ENCODE data around the gene IL17D.

IL17D gene

DNA sequence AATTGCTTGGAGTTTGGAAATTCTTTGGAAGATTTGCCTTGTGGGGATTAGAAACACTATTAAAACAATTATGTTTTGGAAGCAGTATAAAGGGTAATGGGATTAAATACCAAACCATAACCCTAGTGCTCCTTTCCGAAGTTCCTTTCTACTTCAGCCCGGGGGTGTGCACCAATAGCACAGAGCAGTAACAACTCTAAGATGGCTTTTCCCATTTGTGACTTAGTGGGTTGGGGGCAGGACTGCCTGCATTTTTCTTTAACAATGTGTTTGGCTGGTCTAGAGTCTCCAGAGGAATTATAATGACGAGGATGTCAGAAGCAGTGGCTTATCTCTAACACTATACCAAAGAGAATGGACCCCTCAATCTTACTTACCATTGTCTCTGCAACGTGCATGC is 11.9 kb upstream of the IL17D start:
- Histone ChIP-seq H3K4me1 (ENCODE audit: control insufficient read depth, insufficient read depth, low read length) (peaks cover 13% of the 10 kb centered on the region), H3K27me3 (ENCODE audit: control insufficient read depth, insufficient read depth, low read length) (no peaks in the 10 kb centered on the region), H3K4me3 (ENCODE audit: low read depth, low read length) (no peak overlapping the region), H3K36me3 (ENCODE audit: control insufficient read depth, insufficient read depth, low read length) (no peaks in the 10 kb centered on the region), H3K27ac (ENCODE audit: low read depth, low read length) (no peak overlapping the region), H3K9me3 (ENCODE audit: control insufficient read depth, insufficient read depth, low read length) (no peaks in the 10 kb centered on the region), H3K9ac (ENCODE audit: low read depth, low read length) (no peak overlapping the region)

DNA sequence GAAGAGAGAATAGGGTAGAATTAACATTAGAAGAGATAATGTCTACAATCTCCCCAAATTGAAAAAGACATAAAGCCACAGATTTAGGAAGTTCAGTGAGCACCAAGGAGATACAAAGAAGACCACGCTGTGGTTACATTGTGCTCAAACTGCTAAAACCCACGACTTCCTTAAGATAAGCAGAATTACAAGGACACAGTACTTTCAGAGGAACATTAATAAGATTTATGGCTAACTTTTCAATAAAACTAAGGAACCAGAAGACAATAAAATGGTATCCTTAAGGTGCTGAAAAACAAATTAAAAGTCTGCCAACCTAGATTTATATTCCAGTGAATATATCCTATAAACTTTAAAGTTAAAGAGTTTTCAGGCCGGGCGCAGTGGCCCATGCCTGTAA is 7.4 kb upstream of the IL17D start:
- H3K4me1 ChIP-seq (ENCODE audit: control insufficient read depth, insufficient read depth, low read length) = no peaks in the 10 kb centered on the region
- H3K27ac ChIP-seq (ENCODE audit: low read depth, low read length) = no peak overlapping the region
- H3K4me3 ChIP-seq (ENCODE audit: low read depth, low read length) = no peak overlapping the region

DNA sequence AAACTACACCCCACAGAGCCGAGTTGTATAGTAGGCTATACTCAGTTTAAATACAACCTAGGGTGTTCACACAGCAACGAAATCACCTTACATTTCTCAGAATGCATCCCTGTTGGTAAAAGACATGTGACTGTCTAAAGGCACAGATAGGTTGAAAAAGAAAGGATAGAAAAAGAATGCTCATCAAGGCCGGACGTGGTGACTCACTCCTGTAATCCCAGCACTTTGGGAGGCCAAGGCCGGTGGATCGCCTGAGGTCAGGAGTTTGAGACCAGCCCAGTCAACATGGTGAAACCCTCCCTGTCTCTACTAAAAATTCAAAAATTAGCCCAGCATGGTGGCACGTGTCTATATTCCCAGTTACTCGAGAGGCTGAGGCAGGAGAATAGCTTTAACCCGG is 3.8 kb upstream of the IL17D start:
- H3K4me1 ChIP-seq (ENCODE audit: control insufficient read depth, insufficient read depth, low read length) = peaks cover 4% of the 10 kb centered on the region; the same call in 1 of the 2 replicates
- no peak overlapping the region for H3K9ac ChIP-seq (ENCODE audit: low read depth, low read length)
- no peak overlapping the region for H3K4me3 ChIP-seq (ENCODE audit: low read depth, low read length)
- no peaks in the 10 kb centered on the region for H3K9me3 ChIP-seq (ENCODE audit: control insufficient read depth, insufficient read depth, low read length)
- H3K27ac ChIP-seq (ENCODE audit: low read depth, low read length) = no peak overlapping the region
- no peaks in the 10 kb centered on the region for H3K36me3 ChIP-seq (ENCODE audit: control insufficient read depth, insufficient read depth, low read length)
- peaks cover 32% of the 10 kb centered on the region for H3K27me3 ChIP-seq (ENCODE audit: control insufficient read depth, insufficient read depth, low read length)

More for the DNA sequence above, 7.4 kb upstream of the IL17D start:
- peaks cover 6% of the 10 kb centered on the region; the same call in 1 of the 2 replicates for H3K27me3 ChIP-seq (ENCODE audit: control insufficient read depth, insufficient read depth, low read length)
- H3K9ac ChIP-seq (ENCODE audit: low read depth, low read length) = no peak overlapping the region
- H3K36me3 ChIP-seq (ENCODE audit: control insufficient read depth, insufficient read depth, low read length) = no peaks in the 10 kb centered on the region
- H3K9me3 ChIP-seq (ENCODE audit: control insufficient read depth, insufficient read depth, low read length) = no peaks in the 10 kb centered on the region

DNA sequence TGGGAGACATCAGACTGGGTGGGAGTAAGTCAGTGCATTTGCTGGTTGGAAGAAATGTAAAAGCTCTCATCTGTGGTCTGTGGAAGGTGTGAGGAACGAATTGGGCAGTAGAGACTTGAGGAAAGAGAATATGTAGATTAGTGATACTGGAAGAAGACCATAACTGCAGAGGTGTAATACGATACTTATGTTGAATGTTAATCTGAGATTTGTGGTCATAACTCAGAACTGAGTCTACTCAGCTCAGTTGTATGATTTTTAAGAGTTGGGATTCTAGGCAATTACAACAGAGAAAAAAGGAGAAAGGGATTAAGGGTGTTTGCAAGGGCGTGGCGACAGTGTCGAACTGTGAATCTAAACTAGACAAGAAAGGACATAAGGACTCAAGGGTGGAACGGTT is 3.2 kb upstream of the IL17D start:
- Histone ChIP-seq H3K9me3 (ENCODE audit: control insufficient read depth, insufficient read depth, low read length) (no peaks in the 10 kb centered on the region), H3K27me3 (ENCODE audit: control insufficient read depth, insufficient read depth, low read length) (peaks cover 35% of the 10 kb centered on the region), H3K36me3 (ENCODE audit: control insufficient read depth, insufficient read depth, low read length) (no peaks in the 10 kb centered on the region), H3K4me3 (ENCODE audit: low read depth, low read length) (no peak overlapping the region), H3K9ac (ENCODE audit: low read depth, low read length) (no peak overlapping the region), H3K4me1 (ENCODE audit: control insufficient read depth, insufficient read depth, low read length) (peaks cover 4% of the 10 kb centered on the region; the same call in 1 of the 2 replicates), H3K27ac (ENCODE audit: low read depth, low read length) (no peak overlapping the region)

DNA sequence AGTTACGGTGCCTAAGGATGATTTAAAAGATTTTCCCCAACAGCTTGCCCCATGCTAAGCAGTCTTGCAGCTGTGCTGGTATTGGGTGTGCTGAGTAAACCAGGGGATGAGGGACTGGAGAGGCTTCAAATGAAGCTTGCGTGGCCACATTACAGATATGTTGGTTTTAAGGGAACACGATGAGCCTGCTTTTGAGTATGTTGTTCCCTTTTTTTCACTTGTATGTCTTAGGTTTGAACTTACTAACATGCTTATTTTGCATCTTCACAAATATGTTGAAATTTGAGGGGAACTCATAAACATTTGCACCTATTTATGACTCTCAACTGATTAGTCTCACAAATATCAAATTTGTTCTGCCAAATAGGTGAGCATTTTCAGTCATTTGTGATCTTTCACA is 2.0 kb upstream of the IL17D start:
- no peaks in the 10 kb centered on the region for H3K9me3 ChIP-seq (ENCODE audit: control insufficient read depth, insufficient read depth, low read length)
- H3K27ac ChIP-seq (ENCODE audit: low read depth, low read length) = no peak overlapping the region
- H3K9ac ChIP-seq (ENCODE audit: low read depth, low read length) = no peak overlapping the region
- H3K36me3 ChIP-seq (ENCODE audit: control insufficient read depth, insufficient read depth, low read length) = no peaks in the 10 kb centered on the region
- H3K4me3 ChIP-seq (ENCODE audit: low read depth, low read length) = no peak overlapping the region
- peaks cover 4% of the 10 kb centered on the region; the same call in 1 of the 2 replicates for H3K4me1 ChIP-seq (ENCODE audit: control insufficient read depth, insufficient read depth, low read length)
- H3K27me3 ChIP-seq (ENCODE audit: control insufficient read depth, insufficient read depth, low read length) = peaks cover 35% of the 10 kb centered on the region

DNA sequence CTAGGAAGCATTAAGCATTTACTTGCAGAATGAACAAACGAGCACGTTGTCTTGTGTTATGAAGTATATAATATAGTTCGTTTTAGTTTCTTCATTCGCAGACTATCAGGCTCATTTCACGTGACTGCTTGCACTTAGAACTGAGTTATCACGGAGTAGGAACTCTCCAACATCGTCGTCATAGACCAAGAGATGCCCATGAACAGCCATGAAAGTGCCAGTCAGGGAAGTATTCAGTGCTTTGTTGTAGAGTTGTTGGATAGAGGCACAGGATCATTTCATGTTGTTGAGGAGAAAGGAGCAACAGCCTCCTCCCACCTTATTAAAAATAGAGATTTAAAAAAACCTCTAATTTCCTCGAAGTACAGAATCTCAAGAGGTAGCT is 977 bp upstream of the IL17D start:
- no peaks in the 10 kb centered on the region for H3K9me3 ChIP-seq (ENCODE audit: control insufficient read depth, insufficient read depth, low read length)
- peaks cover 4% of the 10 kb centered on the region; the same call in 1 of the 2 replicates for H3K4me1 ChIP-seq (ENCODE audit: control insufficient read depth, insufficient read depth, low read length)
- no peak overlapping the region for H3K9ac ChIP-seq (ENCODE audit: low read depth, low read length)
- peaks cover 35% of the 10 kb centered on the region for H3K27me3 ChIP-seq (ENCODE audit: control insufficient read depth, insufficient read depth, low read length)
- H3K27ac ChIP-seq (ENCODE audit: low read depth, low read length) = no peak overlapping the region
- peak overlapping the region; percentile 78 for H3K4me3 ChIP-seq (ENCODE audit: low read depth, low read length)
- H3K36me3 ChIP-seq (ENCODE audit: control insufficient read depth, insufficient read depth, low read length) = no peaks in the 10 kb centered on the region

DNA sequence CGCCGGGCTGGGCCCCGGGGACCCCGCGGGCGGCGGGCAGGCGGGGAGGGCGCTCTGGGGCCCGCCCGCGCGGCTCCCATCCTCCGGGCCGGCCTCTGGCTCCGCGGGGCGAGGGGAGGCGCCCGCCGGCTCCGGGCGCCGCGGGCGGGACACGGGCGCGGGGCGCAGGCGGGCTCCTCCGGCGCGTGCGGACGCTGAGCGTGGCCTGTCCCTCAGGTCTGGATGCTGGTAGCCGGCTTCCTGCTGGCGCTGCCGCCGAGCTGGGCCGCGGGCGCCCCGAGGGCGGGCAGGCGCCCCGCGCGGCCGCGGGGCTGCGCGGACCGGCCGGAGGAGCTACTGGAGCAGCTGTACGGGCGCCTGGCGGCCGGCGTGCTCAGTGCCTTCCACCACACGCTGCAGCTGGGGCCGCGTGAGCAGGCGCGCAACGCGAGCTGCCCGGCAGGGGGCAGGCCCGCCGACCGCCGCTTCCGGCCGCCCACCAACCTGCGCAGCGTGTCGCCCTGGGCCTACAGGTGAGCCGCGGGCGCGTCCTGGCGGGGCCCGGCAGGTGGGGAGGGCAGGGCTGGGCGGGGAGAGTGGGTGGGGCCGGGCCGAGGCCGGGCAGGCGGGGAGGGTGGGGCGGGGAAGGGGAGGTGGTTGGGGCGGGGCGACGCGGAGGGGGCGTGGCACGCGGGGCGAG is 420 bp downstream of the IL17D start:
- Histone ChIP-seq H3K27ac (ENCODE audit: low read depth, low read length) (no peak overlapping the region), H3K9ac (ENCODE audit: low read depth, low read length) (no peak overlapping the region), H3K36me3 (ENCODE audit: control insufficient read depth, insufficient read depth, low read length) (no peaks in the 10 kb centered on the region), H3K9me3 (ENCODE audit: control insufficient read depth, insufficient read depth, low read length) (no peaks in the 10 kb centered on the region), H3K27me3 (ENCODE audit: control insufficient read depth, insufficient read depth, low read length) (peaks cover 35% of the 10 kb centered on the region), H3K4me3 (ENCODE audit: low read depth, low read length) (peak overlapping the region; percentile 65; the same call in 1 of the 2 replicates), H3K4me1 (ENCODE audit: control insufficient read depth, insufficient read depth, low read length) (peaks cover 4% of the 10 kb centered on the region; the same call in 1 of the 2 replicates)

DNA sequence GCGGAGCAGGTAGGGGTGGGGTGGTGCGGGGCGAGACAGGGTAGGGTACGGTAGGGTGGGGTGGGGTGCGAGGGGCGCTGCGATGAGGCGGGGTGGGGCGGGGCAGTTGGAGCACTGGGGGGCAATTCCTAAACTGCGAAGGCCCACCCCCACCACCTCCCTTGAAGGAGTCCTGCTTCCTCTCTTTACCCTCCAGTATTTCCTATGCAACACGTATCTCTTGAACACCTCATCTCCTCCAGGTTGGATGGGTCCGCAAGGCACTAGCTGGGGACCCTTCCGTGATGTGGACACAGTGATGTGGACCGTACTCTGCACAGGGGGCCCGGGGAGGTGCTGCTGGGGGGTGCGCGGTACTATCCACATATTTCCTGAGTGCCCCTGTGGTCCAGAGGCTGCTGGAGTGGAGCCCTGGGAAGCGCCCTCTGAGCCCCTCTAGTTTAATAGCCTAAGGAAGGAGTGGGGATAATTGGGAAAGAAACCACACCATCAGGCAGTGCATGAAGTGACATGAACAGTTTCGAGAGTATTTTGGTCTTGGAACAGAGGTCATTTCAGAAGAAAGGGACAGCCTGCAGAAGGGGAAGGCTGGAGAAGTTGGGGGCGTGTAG is 1.1 kb downstream of the IL17D start:
- H3K27me3 ChIP-seq (ENCODE audit: control insufficient read depth, insufficient read depth, low read length) = peaks cover 35% of the 10 kb centered on the region
- peak overlapping the region; percentile 57 for H3K4me3 ChIP-seq (ENCODE audit: low read depth, low read length)
- no peaks in the 10 kb centered on the region for H3K9me3 ChIP-seq (ENCODE audit: control insufficient read depth, insufficient read depth, low read length)
- peaks cover 4% of the 10 kb centered on the region; the same call in 1 of the 2 replicates for H3K4me1 ChIP-seq (ENCODE audit: control insufficient read depth, insufficient read depth, low read length)
- H3K9ac ChIP-seq (ENCODE audit: low read depth, low read length) = no peak overlapping the region
- H3K27ac ChIP-seq (ENCODE audit: low read depth, low read length) = no peak overlapping the region
- H3K36me3 ChIP-seq (ENCODE audit: control insufficient read depth, insufficient read depth, low read length) = no peaks in the 10 kb centered on the region

DNA sequence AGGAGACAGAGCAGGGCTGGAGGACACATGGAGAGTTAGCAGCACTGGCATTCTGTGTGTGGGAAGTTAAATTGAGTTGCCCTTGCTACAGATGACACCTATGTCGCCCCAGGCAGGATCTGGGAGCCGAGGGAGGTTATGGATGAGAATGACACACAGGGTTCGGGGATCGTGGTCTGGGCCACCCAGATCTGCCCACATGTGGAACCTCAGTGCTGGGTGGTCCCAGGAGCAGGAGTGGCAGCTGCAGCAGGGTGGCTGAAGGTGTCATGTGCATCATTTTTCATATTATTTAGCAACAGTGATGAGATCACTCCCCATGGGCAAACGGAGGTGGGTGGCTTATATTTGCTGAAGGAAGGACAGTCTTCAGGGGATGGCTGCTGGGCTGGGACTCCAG is 3.2 kb downstream of the IL17D start:
- Histone ChIP-seq H3K4me3 (ENCODE audit: low read depth, low read length) (no peak overlapping the region), H3K27me3 (ENCODE audit: control insufficient read depth, insufficient read depth, low read length) (peaks cover 23% of the 10 kb centered on the region), H3K27ac (ENCODE audit: low read depth, low read length) (no peak overlapping the region), H3K36me3 (ENCODE audit: control insufficient read depth, insufficient read depth, low read length) (no peaks in the 10 kb centered on the region), H3K9me3 (ENCODE audit: control insufficient read depth, insufficient read depth, low read length) (no peaks in the 10 kb centered on the region), H3K9ac (ENCODE audit: low read depth, low read length) (no peak overlapping the region), H3K4me1 (ENCODE audit: control insufficient read depth, insufficient read depth, low read length) (peaks cover 7% of the 10 kb centered on the region; the same call in 1 of the 2 replicates)

DNA sequence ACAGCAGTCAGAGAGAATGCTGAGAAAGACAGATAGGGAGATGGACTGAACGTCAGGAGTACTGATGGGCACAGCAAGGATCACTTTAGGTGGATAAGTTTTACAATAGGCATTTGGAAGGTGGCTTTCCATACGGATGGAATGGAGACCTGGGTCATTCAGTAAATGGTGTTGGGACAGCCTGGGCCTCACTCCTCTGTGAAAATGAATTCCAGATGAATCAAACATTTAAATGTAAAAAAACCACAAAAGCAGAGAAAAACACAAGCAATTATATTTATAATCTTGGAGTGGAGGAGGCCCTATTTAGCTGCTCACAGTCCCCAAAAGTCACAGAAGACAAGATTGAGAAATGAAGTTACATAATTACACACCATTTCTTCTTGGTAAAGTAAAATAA is 4.7 kb downstream of the IL17D start:
- H3K9ac ChIP-seq (ENCODE audit: low read depth, low read length) = no peak overlapping the region
- no peak overlapping the region for H3K27ac ChIP-seq (ENCODE audit: low read depth, low read length)
- H3K4me3 ChIP-seq (ENCODE audit: low read depth, low read length) = no peak overlapping the region
- H3K36me3 ChIP-seq (ENCODE audit: control insufficient read depth, insufficient read depth, low read length) = no peaks in the 10 kb centered on the region
- H3K9me3 ChIP-seq (ENCODE audit: control insufficient read depth, insufficient read depth, low read length) = no peaks in the 10 kb centered on the region
- peaks cover 9% of the 10 kb centered on the region for H3K27me3 ChIP-seq (ENCODE audit: control insufficient read depth, insufficient read depth, low read length)
- peaks cover 8% of the 10 kb centered on the region for H3K4me1 ChIP-seq (ENCODE audit: control insufficient read depth, insufficient read depth, low read length)

DNA sequence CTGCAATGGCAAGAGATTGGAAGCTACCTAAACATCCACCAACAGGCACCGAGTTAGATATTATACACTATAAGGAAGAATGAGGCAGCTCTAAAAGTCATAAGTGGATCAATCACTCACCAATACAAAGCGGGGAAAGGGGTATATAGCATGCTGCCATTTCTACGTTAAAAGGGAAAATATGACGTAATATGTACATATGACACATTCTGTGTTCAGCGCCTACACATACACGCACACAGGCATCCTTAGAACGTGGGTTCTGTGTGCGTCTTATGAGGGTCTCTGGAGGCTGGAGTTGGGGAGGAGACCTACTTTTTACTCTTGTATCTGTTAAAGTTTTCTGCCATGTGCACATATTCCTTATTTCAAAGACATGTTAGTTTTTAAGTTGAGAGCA is 5.9 kb downstream of the IL17D start:
- Histone ChIP-seq H3K27ac (ENCODE audit: low read depth, low read length) (no peak overlapping the region), H3K4me1 (ENCODE audit: control insufficient read depth, insufficient read depth, low read length) (peaks cover 15% of the 10 kb centered on the region), H3K4me3 (ENCODE audit: low read depth, low read length) (no peak overlapping the region), H3K36me3 (ENCODE audit: control insufficient read depth, insufficient read depth, low read length) (no peaks in the 10 kb centered on the region), H3K9ac (ENCODE audit: low read depth, low read length) (no peak overlapping the region), H3K9me3 (ENCODE audit: control insufficient read depth, insufficient read depth, low read length) (no peaks in the 10 kb centered on the region), H3K27me3 (ENCODE audit: control insufficient read depth, insufficient read depth, low read length) (peaks cover 10% of the 10 kb centered on the region)

Data from HUES48 (cell line).